ENCODE results near the gene SEC11A.
"Not testable (repeated sequence)": the region's sequence is repeated elsewhere in the genome, so short reads cannot be mapped to it uniquely, and the experiment has no call there.

Gene SEC11A

GRCh38 chr15:84716036-84716732 lies at the start of gene SEC11A:
SEC11A (minus strand) TSS chr15:84716139; CDS start chr15:84716075, 64 bp downstream.
- peak; percentile 58 to 64 for DNase-seq (ENCODE audit: low read depth in 2 of 2)

- DNase-seq (ENCODE audit: low read depth in 2 of 2) = no peak
These were observed 49.7 kb upstream of the SEC11A start for GRCh38 chr15:84765675-84766074.

- no peak for DNase-seq (ENCODE audit: low read depth in 2 of 2)
These were observed 49.0 kb upstream of the SEC11A start for GRCh38 chr15:84764989-84765388.

GRCh38 chr15:84764585-84764984 lies 48.6 kb upstream of the SEC11A start:
- no peak for DNase-seq (ENCODE audit: low read depth in 2 of 2)

- DNase-seq (ENCODE audit: low read depth in 2 of 2) = no peak
These were observed 47.1 kb upstream of the SEC11A start for GRCh38 chr15:84762840-84763572.

- no peak for DNase-seq (ENCODE audit: low read depth in 2 of 2)
These were observed 45.7 kb upstream of the SEC11A start for GRCh38 chr15:84761607-84762131.

GRCh38 chr15:84760219-84760618 lies 44.3 kb upstream of the SEC11A start:
- DNase-seq (ENCODE audit: low read depth in 2 of 2) = no peak

GRCh38 chr15:84759018-84759417 lies 43.1 kb upstream of the SEC11A start:
- DNase-seq (ENCODE audit: low read depth in 2 of 2) = no peak

GRCh38 chr15:84755736-84756527 lies 40.0 kb upstream of the SEC11A start:
- no peak for DNase-seq (ENCODE audit: low read depth in 2 of 2)

GRCh38 chr15:84754889-84755288 lies 39.0 kb upstream of the SEC11A start:
- not testable (repeated sequence) for DNase-seq (ENCODE audit: low read depth in 2 of 2)

- no peak for DNase-seq (ENCODE audit: low read depth in 2 of 2)
These were observed 36.8 kb upstream of the SEC11A start for GRCh38 chr15:84752700-84753099.

- no peak for DNase-seq (ENCODE audit: low read depth in 2 of 2)
These were observed 36.3 kb upstream of the SEC11A start for GRCh38 chr15:84752195-84752594.

GRCh38 chr15:84751721-84752120 lies 35.8 kb upstream of the SEC11A start:
- not testable (repeated sequence) for DNase-seq (ENCODE audit: low read depth in 2 of 2)

- DNase-seq (ENCODE audit: low read depth in 2 of 2) = no peak
These were observed 34.7 kb upstream of the SEC11A start for GRCh38 chr15:84750583-84751092.

- DNase-seq (ENCODE audit: low read depth in 2 of 2) = no peak
These were observed 33.4 kb upstream of the SEC11A start for GRCh38 chr15:84749111-84749991.

- peak in 1 of 2 experiments; percentile 31 for DNase-seq (ENCODE audit: low read depth in 2 of 2)
These were observed 32.6 kb upstream of the SEC11A start, which contains the start of gene ZNF592 for GRCh38 chr15:84748274-84749110. ZNF592 (plus strand) TSS chr15:84748592; CDS start chr15:84782676, 34,084 bp downstream.

GRCh38 chr15:84747416-84748273 lies 31.7 kb upstream of the SEC11A start:
- DNase-seq (ENCODE audit: low read depth in 2 of 2) = no peak

- DNase-seq (ENCODE audit: low read depth in 2 of 2) = no peak
These were observed 25.2 kb upstream of the SEC11A start for GRCh38 chr15:84741121-84741520.

GRCh38 chr15:84740691-84741090 lies 24.8 kb upstream of the SEC11A start:
- DNase-seq (ENCODE audit: low read depth in 2 of 2) = no peak
